ENCODE data around the gene COMMD8. TPM values are rescaled to one million over a fixed set of nuclear protein-coding genes. Genes with fewer than 3 reads are reported as not detected.
A peak's percentile ranks its signal among the peaks of the same experiment; 100 is the strongest.

The COMMD8 gene
- total RNA-seq, 1 experiment from 2014 or later, result 21.1 TPM

- DNase-seq (ENCODE audit: unreplicated experiment), result no peak
- BruUV-seq (replicated peaks), result no TSS peak
- ChIA-PET POLR2A (interaction anchor here (0.7 kb wide), 1 partner anchor 54 kb away, joined by 4 read pairs; no protein-coding TSS in a partner anchor), CTCF (no interaction called here)
- Mint-ChIP-seq H3K4me3 (ENCODE audit: unreplicated experiment) (no peak overlapping the region), H3K36me3 (ENCODE audit: insufficient read depth, unreplicated experiment) (no peaks in the 10 kb centered on the region), H3K27ac (ENCODE audit: low read depth, unreplicated experiment) (no peak overlapping the region), H3K27me3 (ENCODE audit: insufficient read depth, unreplicated experiment) (peaks cover 7% of the 10 kb centered on the region), H3K9me3 (ENCODE audit: unreplicated experiment) (no peaks in the 10 kb centered on the region), H3K4me1 (ENCODE audit: insufficient read depth, unreplicated experiment) (no peaks in the 10 kb centered on the region)
- TF ChIP-seq, protein P1, sequence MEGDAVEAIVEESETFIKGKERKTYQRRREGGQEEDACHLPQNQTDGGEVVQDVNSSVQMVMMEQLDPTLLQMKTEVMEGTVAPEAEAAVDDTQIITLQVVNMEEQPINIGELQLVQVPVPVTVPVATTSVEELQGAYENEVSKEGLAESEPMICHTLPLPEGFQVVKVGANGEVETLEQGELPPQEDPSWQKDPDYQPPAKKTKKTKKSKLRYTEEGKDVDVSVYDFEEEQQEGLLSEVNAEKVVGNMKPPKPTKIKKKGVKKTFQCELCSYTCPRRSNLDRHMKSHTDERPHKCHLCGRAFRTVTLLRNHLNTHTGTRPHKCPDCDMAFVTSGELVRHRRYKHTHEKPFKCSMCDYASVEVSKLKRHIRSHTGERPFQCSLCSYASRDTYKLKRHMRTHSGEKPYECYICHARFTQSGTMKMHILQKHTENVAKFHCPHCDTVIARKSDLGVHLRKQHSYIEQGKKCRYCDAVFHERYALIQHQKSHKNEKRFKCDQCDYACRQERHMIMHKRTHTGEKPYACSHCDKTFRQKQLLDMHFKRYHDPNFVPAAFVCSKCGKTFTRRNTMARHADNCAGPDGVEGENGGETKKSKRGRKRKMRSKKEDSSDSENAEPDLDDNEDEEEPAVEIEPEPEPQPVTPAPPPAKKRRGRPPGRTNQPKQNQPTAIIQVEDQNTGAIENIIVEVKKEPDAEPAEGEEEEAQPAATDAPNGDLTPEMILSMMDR (IDR thresholded peaks at IDR 0.05; ENCODE audit: unreplicated experiment), result no peak
- intact Hi-C loops (cut with micrococcal nuclease), result no loop called here
Measured at GRCh38 chr4:47419296-47419695, 44.2 kb downstream of the COMMD8 start.

DNA sequence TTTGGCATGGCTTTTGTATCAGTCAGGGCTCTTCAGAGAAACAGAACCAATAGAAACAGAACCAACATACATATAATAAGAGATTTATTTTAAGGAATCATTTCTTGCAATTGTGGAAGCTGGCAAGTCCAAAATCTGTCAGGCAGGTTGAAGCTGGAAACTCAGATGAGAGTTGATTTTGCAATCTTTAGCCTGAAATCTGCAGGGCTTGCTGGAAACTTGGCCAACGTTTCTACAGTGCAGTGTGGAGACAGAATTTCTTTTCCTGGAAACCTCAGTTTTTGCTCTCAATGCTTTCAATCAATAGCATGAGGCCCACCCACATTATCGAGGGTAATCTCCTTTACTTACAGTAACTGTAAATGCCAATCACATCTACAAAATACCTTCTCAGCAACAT lies 45.4 kb downstream of the COMMD8 start:
- BruUV-seq (replicated peaks), result no TSS peak
- DNase-seq (ENCODE audit: unreplicated experiment), result peak; percentile 1
- peaks cover 16% of the 10 kb centered on the region for H3K27me3 Mint-ChIP-seq (ENCODE audit: insufficient read depth, unreplicated experiment)
- TF ChIP-seq, protein P1 (IDR thresholded peaks at IDR 0.05; ENCODE audit: unreplicated experiment), result no peak
- ChIA-PET CTCF (interaction anchor here (0.6 kb wide), 1 partner anchor 591 kb away, joined by 3 read pairs; no protein-coding TSS in a partner anchor), POLR2A (interaction anchor here (0.6 to 0.7 kb wide), 2 partner anchors 20 to 67 kb away, joined by 3 read pairs; partner anchors contain the start of gene ATP10D)
- intact Hi-C loops (cut with micrococcal nuclease), result no loop called here
- H3K4me1 Mint-ChIP-seq (ENCODE audit: insufficient read depth, unreplicated experiment), result no peaks in the 10 kb centered on the region
- H3K27ac Mint-ChIP-seq (ENCODE audit: low read depth, unreplicated experiment), result no peak overlapping the region
- no peaks in the 10 kb centered on the region for H3K36me3 Mint-ChIP-seq (ENCODE audit: insufficient read depth, unreplicated experiment)
- no peak overlapping the region for H3K4me3 Mint-ChIP-seq (ENCODE audit: unreplicated experiment)
- no peaks in the 10 kb centered on the region for H3K9me3 Mint-ChIP-seq (ENCODE audit: unreplicated experiment)

GRCh38 chr4:47415719-47416118 lies 47.8 kb downstream of the COMMD8 start:
- H3K4me1 Mint-ChIP-seq (ENCODE audit: insufficient read depth, unreplicated experiment), result no peaks in the 10 kb centered on the region
- BruUV-seq (replicated peaks), result no TSS peak
- H3K9me3 Mint-ChIP-seq (ENCODE audit: unreplicated experiment), result no peaks in the 10 kb centered on the region
- intact Hi-C loops (cut with micrococcal nuclease), result no loop called here
- H3K4me3 Mint-ChIP-seq (ENCODE audit: unreplicated experiment), result no peak overlapping the region
- TF ChIP-seq, protein P1 (IDR thresholded peaks at IDR 0.05; ENCODE audit: unreplicated experiment), result no peak
- no peaks in the 10 kb centered on the region for H3K36me3 Mint-ChIP-seq (ENCODE audit: insufficient read depth, unreplicated experiment)
- DNase-seq (ENCODE audit: unreplicated experiment), result no peak
- H3K27ac Mint-ChIP-seq (ENCODE audit: low read depth, unreplicated experiment), result no peak overlapping the region
- CTCF ChIA-PET, result no interaction called here
- H3K27me3 Mint-ChIP-seq (ENCODE audit: insufficient read depth, unreplicated experiment), result peaks cover 23% of the 10 kb centered on the region
- POLR2A ChIA-PET, result interaction anchor here (0.7 kb wide), 1 partner anchor 8 kb away, joined by 4 read pairs; no protein-coding TSS in a partner anchor

GRCh38 chr4:47413521-47413920 lies 50.0 kb downstream of the COMMD8 start:
- Mint-ChIP-seq H3K4me3 (ENCODE audit: unreplicated experiment) (no peak overlapping the region), H3K36me3 (ENCODE audit: insufficient read depth, unreplicated experiment) (no peaks in the 10 kb centered on the region), H3K4me1 (ENCODE audit: insufficient read depth, unreplicated experiment) (no peaks in the 10 kb centered on the region), H3K9me3 (ENCODE audit: unreplicated experiment) (no peaks in the 10 kb centered on the region), H3K27ac (ENCODE audit: low read depth, unreplicated experiment) (no peak overlapping the region), H3K27me3 (ENCODE audit: insufficient read depth, unreplicated experiment) (peaks cover 38% of the 10 kb centered on the region)
- intact Hi-C loops (cut with micrococcal nuclease), result no loop called here
- ChIA-PET CTCF (no interaction called here), POLR2A (interaction anchor here (0.7 kb wide), 1 partner anchor 9 kb away, joined by 3 read pairs; no protein-coding TSS in a partner anchor)
- TF ChIP-seq, protein P1 (IDR thresholded peaks at IDR 0.05; ENCODE audit: unreplicated experiment), result no peak
- no peak for DNase-seq (ENCODE audit: unreplicated experiment)
- no TSS peak for BruUV-seq (replicated peaks)

Data from MCF 10A (cell line).